ENCODE measurements around the gene PRR14. TPM values are rescaled to one million over a fixed set of nuclear protein-coding genes. Genes with fewer than 3 reads are reported as not detected.
A peak's percentile ranks its signal among the peaks of the same experiment; 100 is the strongest.
"Not testable (repeated sequence)": the region's sequence is repeated elsewhere in the genome, so short reads cannot be mapped to it uniquely, and the experiment has no call there.

Gene PRR14
- total and polyA plus RNA-seq, 7 donors, result 20.8 to 51.4 (median 31.6) TPM

GRCh38 chr16:30626236-30626635 is 24.5 kb upstream of the PRR14 start:
- no peaks in the 10 kb centered on the region for H3K36me3 ChIP-seq
- TF ChIP-seq POLR2A (IDR thresholded peaks at IDR 0.05) (no peak), POLR2AphosphoS5 (IDR thresholded peaks at IDR 0.05) (no peak), EP300 (IDR thresholded peaks at IDR 0.05) (no peak), CTCF (IDR thresholded peaks at IDR 0.05) (no peak)

GRCh38 chr16:30628628-30629540 is 21.9 kb upstream of the PRR14 start:
- Histone ChIP-seq H3K4me3 (peak overlapping the region in 2 of 4 donors; percentile 13 to 26), H3K4me1 (peaks cover 0 to 6% (median 4%) of the 10 kb centered on the region in 4 donors), H3K9me3 (no peaks in the 10 kb centered on the region), H3K36me3 (no peaks in the 10 kb centered on the region), H3K27me3 (no peaks in the 10 kb centered on the region), H3K27ac (peak overlapping the region; percentile 28 to 64 (median 54))
- intact Hi-C loops (cut with DNase I), result loop anchor here (2.0 to 5.0 kb wide), 2 partner anchors 44 to 197 kb away; partner anchors contain the start of genes DCTPP1 and ZNF785
- peak; percentile 91 for DNase-seq
- TF ChIP-seq CTCF (IDR thresholded peaks at IDR 0.05) (peak; percentile 75 to 94 (median 86)), EP300 (IDR thresholded peaks at IDR 0.05) (no peak)
- 34 to 36% methylated on average over 18 of the region's 18 CpGs for WGBS, 2 donors

More at GRCh38 chr16:30626236-30626635, 24.5 kb upstream of the PRR14 start:
- 92 to 93% methylated on average over 9 of the region's 9 CpGs for WGBS, 2 donors
- no peaks in the 10 kb centered on the region for H3K4me1 ChIP-seq
- no peaks in the 10 kb centered on the region for H3K9me3 ChIP-seq
- no peak overlapping the region for H3K4me3 ChIP-seq
- intact Hi-C loops (cut with DNase I), result loop anchor here (5.0 kb wide), 1 partner anchor 194 kb away; the partner anchor contains the start of gene DCTPP1
- H3K27me3 ChIP-seq, result no peaks in the 10 kb centered on the region
- DNase-seq, result no peak
- H3K27ac ChIP-seq, result no peak overlapping the region

GRCh38 chr16:30632454-30632853 is 18.3 kb upstream of the PRR14 start:
- H3K36me3 ChIP-seq, H3K27me3 ChIP-seq, DNase-seq, H3K4me3 ChIP-seq, H3K9me3 ChIP-seq: not testable (repeated sequence)
- intact Hi-C loops (cut with DNase I), result loop anchor here (5.0 kb wide), 3 partner anchors 60 to 95 kb away; partner anchors contain the start of genes ZNF688 and ZNF764
- H3K4me1 ChIP-seq, result peaks cover 0 to 23% (median 18%) of the 10 kb centered on the region in 4 donors
- 93 to 97% methylated on average over 7 of the region's 7 CpGs for WGBS, 2 donors
- H3K27ac ChIP-seq, result peak overlapping the region in 2 of 4 donors; percentile 93 to 94

- H3K27ac ChIP-seq, result peak overlapping the region; percentile 83 to 94 (median 94)
- H3K4me1 ChIP-seq, result peaks cover 0 to 23% (median 18%) of the 10 kb centered on the region in 4 donors
- peak overlapping the region; percentile 41 to 71 (median 69) for H3K4me3 ChIP-seq
- no peaks in the 10 kb centered on the region for H3K27me3 ChIP-seq
- WGBS, 2 donors, result 84 to 91% methylated on average over 17 of the region's 17 CpGs
- H3K9me3 ChIP-seq, result no peaks in the 10 kb centered on the region
- no peaks in the 10 kb centered on the region for H3K36me3 ChIP-seq
- intact Hi-C loops (cut with DNase I), result loop anchor here (5.0 kb wide), 3 partner anchors 61 to 96 kb away; partner anchors contain the start of genes ZNF688 and ZNF764
- TF ChIP-seq EP300 (IDR thresholded peaks at IDR 0.05) (no peak), CTCF (IDR thresholded peaks at IDR 0.05) (no peak), POLR2AphosphoS5 (IDR thresholded peaks at IDR 0.05) (no peak), POLR2A (IDR thresholded peaks at IDR 0.05) (no peak)
- DNase-seq, result no peak
Measured at GRCh38 chr16:30633526-30633925, 17.2 kb upstream of the PRR14 start.

GRCh38 chr16:30636599-30636998 is 14.2 kb upstream of the PRR14 start:
- no peak overlapping the region for H3K4me3 ChIP-seq
- 92 to 95% methylated on average over 7 of the region's 7 CpGs for WGBS, 2 donors
- peaks cover 0 to 23% (median 18%) of the 10 kb centered on the region in 4 donors for H3K4me1 ChIP-seq
- H3K27ac ChIP-seq, result no peak overlapping the region
- no peaks in the 10 kb centered on the region for H3K9me3 ChIP-seq
- no peaks in the 10 kb centered on the region for H3K27me3 ChIP-seq
- no peak for DNase-seq
- H3K36me3 ChIP-seq, result no peaks in the 10 kb centered on the region
- intact Hi-C loops (cut with DNase I), result no loop called here
- no peak for TF ChIP-seq POLR2AphosphoS5 (IDR thresholded peaks at IDR 0.05)
- no peak for TF ChIP-seq EP300 (IDR thresholded peaks at IDR 0.05)
- TF ChIP-seq POLR2A (IDR thresholded peaks at IDR 0.05), result no peak
- no peak for TF ChIP-seq CTCF (IDR thresholded peaks at IDR 0.05)

- H3K27me3 ChIP-seq; H3K9me3 ChIP-seq; H3K4me3 ChIP-seq; H3K27ac ChIP-seq; H3K36me3 ChIP-seq; intact Hi-C loops (cut with DNase I); DNase-seq: not testable (repeated sequence)
- peaks cover 0 to 23% (median 18%) of the 10 kb centered on the region in 4 donors for H3K4me1 ChIP-seq
- WGBS, 2 donors, result 90 to 93% methylated on average over 10 of the region's 10 CpGs
Measured at GRCh38 chr16:30637139-30637538, 13.6 kb upstream of the PRR14 start.

Measured in sigmoid colon (tissue), 7 donors.